ENCODE measurements around the gene PKNOX2.

DNA sequence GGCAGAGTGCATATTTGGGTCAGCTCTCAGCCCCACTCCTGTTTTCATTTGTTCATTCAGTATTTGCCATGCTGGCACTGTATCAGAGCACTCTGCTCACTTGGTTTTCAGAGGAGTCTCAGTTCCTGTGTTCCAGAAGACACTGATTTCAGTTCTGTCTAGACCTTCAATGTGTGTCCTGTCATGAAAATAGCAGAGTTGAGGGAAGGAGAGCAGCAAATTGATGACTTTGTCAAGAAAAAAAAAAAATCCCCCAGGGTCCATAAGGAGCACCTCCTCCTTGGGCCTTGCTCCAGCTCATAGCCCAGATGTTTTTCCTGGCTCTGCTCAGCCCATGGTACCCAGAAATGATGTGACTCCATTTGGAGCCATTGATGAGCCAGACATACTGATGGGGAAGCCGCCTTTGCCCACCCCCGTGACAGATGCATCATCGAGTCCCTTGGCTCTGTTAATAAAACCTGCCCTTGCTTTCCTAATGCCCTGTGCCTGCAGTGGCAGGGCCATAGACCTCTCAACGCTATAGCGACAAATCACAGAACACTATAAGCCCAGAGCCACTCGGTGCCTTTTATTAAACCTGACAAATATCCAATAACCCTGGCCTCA, 107.0 kb downstream of the PKNOX2 start:
- TF ChIP-seq TAF1 (IDR thresholded peaks at IDR 0.05; ENCODE audit: low read depth, low read length) (no peak), NANOG (IDR thresholded peaks at IDR 0.05; ENCODE audit: insufficient read depth, low read depth, low read length, poor library complexity, severe bottlenecking) (no peak), POLR2A (IDR thresholded peaks at IDR 0.05; ENCODE audit: control extremely low read depth in 1 of 2, low read depth in 2 of 2, low read length in 2 of 2) (no peak), BRCA1 (IDR thresholded peaks at IDR 0.05; ENCODE audit: low read depth, low read length) (no peak), POLR2AphosphoS5 (IDR thresholded peaks at IDR 0.05; ENCODE audit: low read depth, low read length) (no peak), JUND (IDR thresholded peaks at IDR 0.05; ENCODE audit: low read length) (no peak), NRF1 (IDR thresholded peaks at IDR 0.05; ENCODE audit: low read depth, low read length) (no peak), RAD21 (IDR thresholded peaks at IDR 0.05 in 1 of 2, conservative IDR thresholded peaks at IDR 0.05 in 1 of 2; ENCODE audit: low read depth in 2 of 2, low read length in 2 of 2) (no peak)
- TF ChIP-seq, protein P1, sequence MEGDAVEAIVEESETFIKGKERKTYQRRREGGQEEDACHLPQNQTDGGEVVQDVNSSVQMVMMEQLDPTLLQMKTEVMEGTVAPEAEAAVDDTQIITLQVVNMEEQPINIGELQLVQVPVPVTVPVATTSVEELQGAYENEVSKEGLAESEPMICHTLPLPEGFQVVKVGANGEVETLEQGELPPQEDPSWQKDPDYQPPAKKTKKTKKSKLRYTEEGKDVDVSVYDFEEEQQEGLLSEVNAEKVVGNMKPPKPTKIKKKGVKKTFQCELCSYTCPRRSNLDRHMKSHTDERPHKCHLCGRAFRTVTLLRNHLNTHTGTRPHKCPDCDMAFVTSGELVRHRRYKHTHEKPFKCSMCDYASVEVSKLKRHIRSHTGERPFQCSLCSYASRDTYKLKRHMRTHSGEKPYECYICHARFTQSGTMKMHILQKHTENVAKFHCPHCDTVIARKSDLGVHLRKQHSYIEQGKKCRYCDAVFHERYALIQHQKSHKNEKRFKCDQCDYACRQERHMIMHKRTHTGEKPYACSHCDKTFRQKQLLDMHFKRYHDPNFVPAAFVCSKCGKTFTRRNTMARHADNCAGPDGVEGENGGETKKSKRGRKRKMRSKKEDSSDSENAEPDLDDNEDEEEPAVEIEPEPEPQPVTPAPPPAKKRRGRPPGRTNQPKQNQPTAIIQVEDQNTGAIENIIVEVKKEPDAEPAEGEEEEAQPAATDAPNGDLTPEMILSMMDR (IDR thresholded peaks at IDR 0.05; ENCODE audit: control extremely low read depth in 1 of 3, insufficient read depth in 1 of 3, low read depth in 1 of 3, low read length in 3 of 3): no peak
- TF ChIP-seq, protein P2, sequence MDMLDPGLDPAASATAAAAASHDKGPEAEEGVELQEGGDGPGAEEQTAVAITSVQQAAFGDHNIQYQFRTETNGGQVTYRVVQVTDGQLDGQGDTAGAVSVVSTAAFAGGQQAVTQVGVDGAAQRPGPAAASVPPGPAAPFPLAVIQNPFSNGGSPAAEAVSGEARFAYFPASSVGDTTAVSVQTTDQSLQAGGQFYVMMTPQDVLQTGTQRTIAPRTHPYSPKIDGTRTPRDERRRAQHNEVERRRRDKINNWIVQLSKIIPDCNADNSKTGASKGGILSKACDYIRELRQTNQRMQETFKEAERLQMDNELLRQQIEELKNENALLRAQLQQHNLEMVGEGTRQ (IDR thresholded peaks at IDR 0.05; ENCODE audit: low read length): no peak

All from H1 (cell line).